ENCODE results near the gene FAM76B. TPM values are rescaled to one million over a fixed set of nuclear protein-coding genes. Genes with fewer than 3 reads are reported as not detected.

The FAM76B gene
- total RNA-seq, 4 donors from 2014 or later = 43.1 to 149 (median 46.7) TPM

- no peak for DNase-seq
- Histone ChIP-seq H3K4me3 (no peak overlapping the region), H3K36me3 (no peaks in the 10 kb centered on the region), H3K4me1 (no peaks in the 10 kb centered on the region), H3K27me3 (no peaks in the 10 kb centered on the region), H3K27ac (no peak overlapping the region), H3K9me3 (no peaks in the 10 kb centered on the region)
- TF ChIP-seq CTCF (IDR thresholded peaks at IDR 0.05) = no peak
- no peak for TF ChIP-seq POLR2A (IDR thresholded peaks at IDR 0.05)
Measured at GRCh38 chr11:95739108-95739938, 50.3 kb downstream of the FAM76B start.

GRCh38 chr11:95736809-95737208, 52.8 kb downstream of the FAM76B start:
- TF ChIP-seq POLR2A (IDR thresholded peaks at IDR 0.05) (no peak), CTCF (IDR thresholded peaks at IDR 0.05) (no peak)
- Histone ChIP-seq H3K9me3 (no peaks in the 10 kb centered on the region), H3K4me3 (no peak overlapping the region), H3K27ac (no peak overlapping the region), H3K27me3 (no peaks in the 10 kb centered on the region), H3K4me1 (no peaks in the 10 kb centered on the region), H3K36me3 (no peaks in the 10 kb centered on the region)
- DNase-seq = no peak

GRCh38 chr11:95736355-95736754, 53.2 kb downstream of the FAM76B start:
- no peaks in the 10 kb centered on the region for H3K4me1 ChIP-seq
- no peak overlapping the region for H3K27ac ChIP-seq
- no peaks in the 10 kb centered on the region for H3K27me3 ChIP-seq
- no peak for DNase-seq
- H3K36me3 ChIP-seq = no peaks in the 10 kb centered on the region
- TF ChIP-seq POLR2A (IDR thresholded peaks at IDR 0.05) (no peak), CTCF (IDR thresholded peaks at IDR 0.05) (no peak)
- no peak overlapping the region for H3K4me3 ChIP-seq
- no peaks in the 10 kb centered on the region for H3K9me3 ChIP-seq

GRCh38 chr11:95734009-95734572, 55.5 kb downstream of the FAM76B start:
- no peaks in the 10 kb centered on the region for H3K27me3 ChIP-seq
- no peaks in the 10 kb centered on the region for H3K9me3 ChIP-seq
- DNase-seq = no peak
- no peaks in the 10 kb centered on the region for H3K4me1 ChIP-seq
- no peak for TF ChIP-seq CTCF (IDR thresholded peaks at IDR 0.05)
- no peak for TF ChIP-seq POLR2A (IDR thresholded peaks at IDR 0.05)
- H3K27ac ChIP-seq = no peak overlapping the region
- no peak overlapping the region for H3K4me3 ChIP-seq
- no peaks in the 10 kb centered on the region for H3K36me3 ChIP-seq

GRCh38 chr11:95732930-95733602, 56.5 kb downstream of the FAM76B start:
- Histone ChIP-seq H3K4me3 (no peak overlapping the region), H3K4me1 (no peaks in the 10 kb centered on the region), H3K27ac (no peak overlapping the region), H3K9me3 (no peaks in the 10 kb centered on the region), H3K36me3 (no peaks in the 10 kb centered on the region), H3K27me3 (no peaks in the 10 kb centered on the region)
- DNase-seq = no peak
- TF ChIP-seq CTCF (IDR thresholded peaks at IDR 0.05) (no peak), POLR2A (IDR thresholded peaks at IDR 0.05) (no peak)

Measured in Peyer's patch (tissue), 4 donors.